Right lobe of liver (tissue), 4 donors: ENCODE measurements around the gene FNIP2.

ENCODE experiments used
- CTCF ChIP-seq, 4 donors: fragments of 200-600 bp in 3 of 4; fragments of 450-650 bp in 1 of 4; IDR thresholded peaks; one replicate each; pipeline versions ENCODE4 v1.5.1 to v1.8.0; 2016 to 2022; ENCODE audit warnings: antibody characterized with exemption in 4 of 4, mild to moderate bottlenecking in 2 of 4
- POLR2A ChIP-seq: fragments of 450-650 bp; IDR thresholded peaks from one replicate; pipeline ENCODE4 v1.6.1; 2017; ENCODE audit warnings: antibody characterized with exemption, mild to moderate bottlenecking
- donor health status: DM: no; HTN: no; CAD: no.
- donor health status: DM: no; HTN: no; CAD: no.
- donor health status: DM: no; HTN: yes; CAD: no.

GRCh38 chr4:158811216-158811540, 42.4 kb downstream of the FNIP2 start:
- no peak for TF ChIP-seq CTCF (IDR thresholded peaks at IDR 0.05)
- no peak for TF ChIP-seq POLR2A
